Tibial artery (tissue), 4 donors: ENCODE measurements around the gene NDUFB11.

Experiments
- DNase-seq, 2 donors: peaks; one replicate each; pipeline ENCODE4 v3.0.0-alpha.2; 2019
- H3K27ac ChIP-seq, 2 donors: fragments of 200-600 bp; sonication (generic) in 1 of 2; 1 replicate in 1 of 2; 2 replicates in 1 of 2; pipeline ENCODE4 v1.5.1; 2018 to 2019; ENCODE audit warnings: mild to moderate bottlenecking in 1 of 2
- H3K27me3 ChIP-seq, 2 donors: fragments of 200-600 bp; sonication (generic) in 1 of 2; one replicate each; pipeline versions ENCODE4 v1.5.1 to v1.6.0; 2016 to 2019
- H3K36me3 ChIP-seq, 3 donors: fragments of 200-600 bp; sonication (generic) in 2 of 3; one replicate each; pipeline ENCODE4 v1.5.1; 2016 to 2019; ENCODE audit warnings: mild to moderate bottlenecking in 2 of 3
- H3K4me1 ChIP-seq, 4 donors: fragments of 200-600 bp; sonication (generic) in 2 of 4; 1 replicate in 3 of 4; 2 replicates in 1 of 4; pipeline ENCODE4 v1.5.1; 2016 to 2019
- H3K4me3 ChIP-seq, 2 donors: fragments of 200-600 bp; sonication (generic) in 1 of 2; 1 replicate in 1 of 2; 2 replicates in 1 of 2; pipeline ENCODE4 v1.5.1; 2018 to 2019; ENCODE audit warnings: mild to moderate bottlenecking in 2 of 2
- H3K9me3 ChIP-seq, 3 donors: fragments of 200-600 bp; sonication (generic) in 1 of 3; one replicate each; pipeline ENCODE4 v1.5.1; 2016 to 2019
- intact Hi-C: fragments of 100-400 bp; cut with DNase I; formaldehyde crosslinking; loops from one replicate; pipeline ENCODE4 v1.15.0; 2023; ENCODE audit warnings: low total_unique reads
- TF ChIP-seq, protein P1 (sequence below), 2 experiments: fragments of 200-600 bp in 1 of 2; fragments of 450-650 bp in 1 of 2; IDR thresholded peaks; one replicate each; pipeline ENCODE4 v1.5.1; 2017 to 2019; ENCODE audit warnings: antibody characterized with exemption in 2 of 2, mild to moderate bottlenecking in 1 of 2, moderate library complexity in 1 of 2

Gene NDUFB11

DNA sequence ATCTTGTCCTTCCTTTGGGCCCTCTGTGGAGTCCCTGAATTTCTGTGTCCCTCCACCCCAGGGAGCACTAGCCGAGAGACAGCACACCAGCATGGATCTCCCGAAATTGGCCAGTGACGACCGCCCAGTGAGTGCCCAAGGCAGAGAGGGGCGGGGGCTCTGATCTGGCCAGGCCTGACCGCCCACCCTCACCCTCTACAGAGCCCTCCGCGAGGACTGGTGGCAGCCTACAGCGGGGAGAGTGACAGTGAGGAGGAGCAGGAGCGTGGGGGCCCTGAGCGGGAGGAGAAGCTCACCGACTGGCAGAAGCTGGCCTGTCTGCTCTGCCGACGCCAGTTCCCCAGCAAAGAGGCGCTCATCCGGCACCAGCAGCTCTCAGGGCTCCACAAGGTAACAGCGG, 40.7 kb upstream of the NDUFB11 start:
- TF ChIP-seq, protein P1, sequence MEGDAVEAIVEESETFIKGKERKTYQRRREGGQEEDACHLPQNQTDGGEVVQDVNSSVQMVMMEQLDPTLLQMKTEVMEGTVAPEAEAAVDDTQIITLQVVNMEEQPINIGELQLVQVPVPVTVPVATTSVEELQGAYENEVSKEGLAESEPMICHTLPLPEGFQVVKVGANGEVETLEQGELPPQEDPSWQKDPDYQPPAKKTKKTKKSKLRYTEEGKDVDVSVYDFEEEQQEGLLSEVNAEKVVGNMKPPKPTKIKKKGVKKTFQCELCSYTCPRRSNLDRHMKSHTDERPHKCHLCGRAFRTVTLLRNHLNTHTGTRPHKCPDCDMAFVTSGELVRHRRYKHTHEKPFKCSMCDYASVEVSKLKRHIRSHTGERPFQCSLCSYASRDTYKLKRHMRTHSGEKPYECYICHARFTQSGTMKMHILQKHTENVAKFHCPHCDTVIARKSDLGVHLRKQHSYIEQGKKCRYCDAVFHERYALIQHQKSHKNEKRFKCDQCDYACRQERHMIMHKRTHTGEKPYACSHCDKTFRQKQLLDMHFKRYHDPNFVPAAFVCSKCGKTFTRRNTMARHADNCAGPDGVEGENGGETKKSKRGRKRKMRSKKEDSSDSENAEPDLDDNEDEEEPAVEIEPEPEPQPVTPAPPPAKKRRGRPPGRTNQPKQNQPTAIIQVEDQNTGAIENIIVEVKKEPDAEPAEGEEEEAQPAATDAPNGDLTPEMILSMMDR (IDR thresholded peaks at IDR 0.05) = no peak
- Histone ChIP-seq H3K27ac (no peak overlapping the region), H3K36me3 (peaks cover 13 to 52% (median 39%) of the 10 kb centered on the region in 3 donors), H3K9me3 (no peaks in the 10 kb centered on the region), H3K4me3 (no peak overlapping the region), H3K27me3 (no peaks in the 10 kb centered on the region), H3K4me1 (no peaks in the 10 kb centered on the region)
- intact Hi-C loops = no loop called here
- no peak for DNase-seq

DNA sequence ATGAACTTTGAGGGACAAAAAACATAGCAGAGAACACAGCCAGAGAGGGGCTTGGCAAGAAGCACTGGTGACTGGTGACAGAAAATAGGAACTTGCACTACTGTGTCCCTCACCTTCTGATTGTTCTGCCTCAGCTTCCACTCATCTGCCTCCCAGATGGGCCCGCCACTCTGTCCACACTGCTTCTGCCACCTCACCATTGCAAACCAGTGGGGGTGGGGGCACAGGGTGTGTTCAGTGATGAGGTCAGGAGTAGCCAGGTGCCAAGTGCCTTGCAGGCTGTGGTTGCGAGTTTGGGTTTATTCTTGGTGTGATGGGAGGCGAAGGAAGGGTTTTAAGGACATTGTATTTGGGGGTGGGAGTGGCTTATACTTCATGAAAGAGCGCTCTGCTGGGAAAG, 40.0 kb upstream of the NDUFB11 start:
- peaks cover 0 to 3% (median 0%) of the 10 kb centered on the region in 4 donors for H3K4me1 ChIP-seq
- peaks cover 13 to 59% (median 46%) of the 10 kb centered on the region in 3 donors for H3K36me3 ChIP-seq
- H3K4me3 ChIP-seq = no peak overlapping the region
- no peaks in the 10 kb centered on the region for H3K27me3 ChIP-seq
- H3K9me3 ChIP-seq = no peaks in the 10 kb centered on the region
- intact Hi-C loops = no loop called here
- TF ChIP-seq, protein P1 (IDR thresholded peaks at IDR 0.05) = no peak
- DNase-seq = no peak
- no peak overlapping the region for H3K27ac ChIP-seq

DNA sequence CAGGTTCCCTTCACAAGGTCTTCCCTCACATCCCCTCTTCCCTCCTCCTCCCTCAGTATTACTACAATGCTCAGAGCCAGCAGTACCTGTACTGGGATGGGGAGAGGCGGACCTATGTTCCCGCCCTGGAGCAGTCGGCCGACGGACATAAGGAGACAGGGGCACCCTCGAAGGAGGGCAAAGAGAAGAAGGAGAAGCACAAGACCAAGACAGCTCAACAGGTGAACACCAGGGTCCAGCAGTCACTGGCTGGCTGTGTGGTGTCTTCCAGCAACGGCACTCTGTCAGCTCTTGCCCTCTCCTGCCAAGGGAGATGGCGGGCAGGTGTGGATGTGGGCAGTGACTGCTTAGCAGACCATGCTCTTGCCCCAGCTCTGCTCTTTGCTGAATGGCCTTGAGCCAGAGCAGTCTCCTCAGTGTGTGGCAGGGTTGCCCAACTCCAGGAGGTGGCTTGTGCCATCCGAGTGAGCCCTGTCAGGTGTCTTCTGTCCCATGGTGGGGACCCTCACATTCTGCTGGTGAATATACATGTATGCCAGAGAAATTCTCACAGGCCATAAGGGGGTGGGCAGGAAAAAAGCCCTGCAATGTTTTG, 37.7 kb upstream of the NDUFB11 start:
- Histone ChIP-seq H3K4me3 (no peak overlapping the region), H3K27ac (no peak overlapping the region), H3K9me3 (no peaks in the 10 kb centered on the region), H3K27me3 (no peaks in the 10 kb centered on the region), H3K36me3 (peaks cover 23 to 79% (median 68%) of the 10 kb centered on the region in 3 donors), H3K4me1 (peaks cover 0 to 10% (median 0%) of the 10 kb centered on the region in 4 donors)
- intact Hi-C loops = no loop called here
- DNase-seq = no peak
- TF ChIP-seq, protein P1 (IDR thresholded peaks at IDR 0.05) = no peak

DNA sequence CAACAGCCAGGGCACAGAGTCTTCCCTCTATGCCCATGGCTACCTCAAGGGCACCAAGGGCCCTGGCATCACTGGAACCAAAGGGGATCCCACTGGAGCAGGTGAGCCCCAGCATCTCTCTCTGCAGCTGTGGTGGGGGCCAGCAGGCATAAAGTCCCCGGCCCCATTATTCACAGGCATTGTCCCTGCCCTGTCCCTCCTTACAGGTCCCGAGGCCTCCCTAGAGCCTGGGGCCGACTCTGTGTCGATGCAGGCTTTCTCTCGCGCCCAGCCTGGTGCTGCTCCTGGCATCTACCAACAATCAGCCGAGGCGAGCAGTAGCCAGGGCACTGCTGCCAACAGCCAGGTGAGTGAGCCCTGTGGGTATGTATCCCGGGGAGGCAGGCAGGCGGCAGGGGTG, 36.8 kb upstream of the NDUFB11 start:
- TF ChIP-seq, protein P1 (IDR thresholded peaks at IDR 0.05) = no peak
- H3K9me3 ChIP-seq = no peaks in the 10 kb centered on the region
- H3K27ac ChIP-seq = no peak overlapping the region
- peaks cover 0 to 10% (median 0%) of the 10 kb centered on the region in 4 donors for H3K4me1 ChIP-seq
- peaks cover 23 to 78% (median 67%) of the 10 kb centered on the region in 3 donors for H3K36me3 ChIP-seq
- H3K4me3 ChIP-seq = no peak overlapping the region
- no peaks in the 10 kb centered on the region for H3K27me3 ChIP-seq
- intact Hi-C loops = no loop called here
- no peak for DNase-seq

DNA sequence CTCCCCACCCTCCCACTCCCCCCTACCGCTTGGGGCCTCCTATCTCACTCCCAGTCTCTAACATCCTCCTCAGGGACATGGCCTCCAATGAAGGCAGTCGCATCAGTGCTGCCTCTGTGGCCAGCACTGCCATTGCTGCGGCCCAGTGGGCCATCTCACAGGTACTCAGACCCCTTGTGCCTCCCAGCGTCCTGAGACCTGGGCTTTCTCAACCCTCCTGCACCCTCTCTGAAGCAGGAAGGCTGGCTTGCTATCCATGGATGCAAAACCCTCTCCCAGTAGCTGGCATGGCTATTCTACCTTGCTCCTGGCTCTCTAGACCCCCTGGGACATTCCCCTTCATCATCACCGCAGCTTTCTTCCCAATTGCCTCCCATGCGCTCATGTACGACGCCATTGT, 35.8 kb upstream of the NDUFB11 start:
- no peaks in the 10 kb centered on the region for H3K9me3 ChIP-seq
- no peak for DNase-seq
- intact Hi-C loops = no loop called here
- H3K4me1 ChIP-seq = peaks cover 0 to 10% (median 0%) of the 10 kb centered on the region in 4 donors
- H3K4me3 ChIP-seq = no peak overlapping the region
- no peak overlapping the region for H3K27ac ChIP-seq
- no peaks in the 10 kb centered on the region for H3K27me3 ChIP-seq
- TF ChIP-seq, protein P1 (IDR thresholded peaks at IDR 0.05) = no peak
- peaks cover 23 to 78% (median 68%) of the 10 kb centered on the region in 3 donors for H3K36me3 ChIP-seq

DNA sequence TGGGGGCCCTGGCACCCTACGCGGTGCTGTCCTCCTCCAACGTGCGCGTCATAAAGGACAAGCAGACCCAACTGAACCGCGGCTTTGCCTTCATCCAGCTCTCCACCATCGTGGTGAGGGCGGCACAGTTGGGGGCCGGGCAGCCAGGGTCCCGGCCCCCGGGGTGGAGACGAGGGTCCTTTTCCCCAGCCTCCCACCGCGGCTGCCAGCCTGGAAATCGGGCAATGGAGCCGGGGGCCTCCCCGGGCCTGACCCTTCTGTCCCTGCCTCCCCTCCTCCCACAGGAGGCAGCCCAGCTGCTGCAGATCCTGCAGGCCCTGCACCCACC, 35.4 kb upstream of the NDUFB11 start:
- peak in 1 of 2 donors; percentile 31 for DNase-seq
- TF ChIP-seq, protein P1 (IDR thresholded peaks at IDR 0.05) = no peak
- Histone ChIP-seq H3K4me3 (no peak overlapping the region), H3K9me3 (no peaks in the 10 kb centered on the region), H3K27ac (peak overlapping the region; percentile 33 to 60), H3K27me3 (no peaks in the 10 kb centered on the region), H3K36me3 (peaks cover 23 to 78% (median 73%) of the 10 kb centered on the region in 3 donors), H3K4me1 (peaks cover 0 to 10% (median 0%) of the 10 kb centered on the region in 4 donors)
- intact Hi-C loops = no loop called here
